ENCODE measurements around the gene DHFR2. TPM values are rescaled to one million over a fixed set of nuclear protein-coding genes. Genes with fewer than 3 reads are reported as not detected.

DHFR2 gene
- total RNA-seq, 3 donors from 2014 or later (not counting 1 experiment from before 2014, with no cell fraction given) = 2.5 to 5.0 (median 3.9) TPM

- Mint-ChIP-seq H3K9me3 (no peaks in the 10 kb centered on the region), H3K27ac (peak overlapping the region; percentile 99), H3K4me1 (peaks cover 51 to 53% of the 10 kb centered on the region in 2 donors), H3K4me3 (peak overlapping the region; percentile 98), H3K27me3 (ENCODE audit: low read depth in 2 of 2) (no peaks in the 10 kb centered on the region), H3K36me3 (peaks cover 9% of the 10 kb centered on the region)
- H3K27ac ChIP-seq (ENCODE audit: low read length) = no peak overlapping the region
- H3K36me3 ChIP-seq (ENCODE audit: control insufficient read depth, insufficient read depth, low read length) = peaks cover 17% of the 10 kb centered on the region
- TF ChIP-seq, protein P1, sequence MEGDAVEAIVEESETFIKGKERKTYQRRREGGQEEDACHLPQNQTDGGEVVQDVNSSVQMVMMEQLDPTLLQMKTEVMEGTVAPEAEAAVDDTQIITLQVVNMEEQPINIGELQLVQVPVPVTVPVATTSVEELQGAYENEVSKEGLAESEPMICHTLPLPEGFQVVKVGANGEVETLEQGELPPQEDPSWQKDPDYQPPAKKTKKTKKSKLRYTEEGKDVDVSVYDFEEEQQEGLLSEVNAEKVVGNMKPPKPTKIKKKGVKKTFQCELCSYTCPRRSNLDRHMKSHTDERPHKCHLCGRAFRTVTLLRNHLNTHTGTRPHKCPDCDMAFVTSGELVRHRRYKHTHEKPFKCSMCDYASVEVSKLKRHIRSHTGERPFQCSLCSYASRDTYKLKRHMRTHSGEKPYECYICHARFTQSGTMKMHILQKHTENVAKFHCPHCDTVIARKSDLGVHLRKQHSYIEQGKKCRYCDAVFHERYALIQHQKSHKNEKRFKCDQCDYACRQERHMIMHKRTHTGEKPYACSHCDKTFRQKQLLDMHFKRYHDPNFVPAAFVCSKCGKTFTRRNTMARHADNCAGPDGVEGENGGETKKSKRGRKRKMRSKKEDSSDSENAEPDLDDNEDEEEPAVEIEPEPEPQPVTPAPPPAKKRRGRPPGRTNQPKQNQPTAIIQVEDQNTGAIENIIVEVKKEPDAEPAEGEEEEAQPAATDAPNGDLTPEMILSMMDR (IDR thresholded peaks at IDR 0.05) = no peak
- ATAC-seq (no peak), DNase-seq (no peak)
- 74% methylated on average over 6 of the region's 6 CpGs for WGBS (ENCODE audit: insufficient coverage)
- no peaks in the 10 kb centered on the region for H3K27me3 ChIP-seq (ENCODE audit: control insufficient read depth, insufficient read depth, low read length)
- no peaks in the 10 kb centered on the region for H3K9me3 ChIP-seq (ENCODE audit: control insufficient read depth, insufficient read depth, low read length)
- no peak overlapping the region for H3K4me3 ChIP-seq (ENCODE audit: low read length)
- H3K4me1 ChIP-seq (ENCODE audit: control insufficient read depth, insufficient read depth, low read length) = peaks cover 7% of the 10 kb centered on the region
- intact Hi-C loops (cut with micrococcal nuclease) = no loop called here
These were observed 1.6 kb upstream of the DHFR2 start for GRCh38 chr3:94064243-94064860.

GRCh38 chr3:94063496-94064119, 892 bp upstream of the DHFR2 start:
- H3K27ac ChIP-seq (ENCODE audit: low read length) = peak overlapping the region; percentile 98
- peak overlapping the region; percentile 98 for H3K4me3 Mint-ChIP-seq
- intact Hi-C loops (cut with micrococcal nuclease) = loop anchor here (1.0 kb wide), 1 partner anchor 83 kb away; the partner anchor contains the start of gene ARL13B
- peak overlapping the region; percentile 99 for H3K27ac Mint-ChIP-seq
- peaks cover 45 to 47% of the 10 kb centered on the region in 2 donors for H3K4me1 Mint-ChIP-seq
- H3K36me3 Mint-ChIP-seq = peaks cover 9% of the 10 kb centered on the region
- H3K9me3 ChIP-seq (ENCODE audit: control insufficient read depth, insufficient read depth, low read length) = no peaks in the 10 kb centered on the region
- no peaks in the 10 kb centered on the region for H3K9me3 Mint-ChIP-seq
- peak overlapping the region; percentile 89 for H3K4me3 ChIP-seq (ENCODE audit: low read length)
- H3K36me3 ChIP-seq (ENCODE audit: control insufficient read depth, insufficient read depth, low read length) = peaks cover 17% of the 10 kb centered on the region
- DNase-seq (no peak), ATAC-seq (no peak)
- no peaks in the 10 kb centered on the region for H3K27me3 Mint-ChIP-seq (ENCODE audit: low read depth in 2 of 2)
- peaks cover 7% of the 10 kb centered on the region for H3K4me1 ChIP-seq (ENCODE audit: control insufficient read depth, insufficient read depth, low read length)
- TF ChIP-seq, protein P1 (IDR thresholded peaks at IDR 0.05) = no peak
- H3K27me3 ChIP-seq (ENCODE audit: control insufficient read depth, insufficient read depth, low read length) = no peaks in the 10 kb centered on the region
- 51% methylated on average over 14 of the region's 17 CpGs for WGBS (ENCODE audit: insufficient coverage)

GRCh38 chr3:94061297-94061696, 1.4 kb downstream of the DHFR2 start:
- TF ChIP-seq, protein P1 (IDR thresholded peaks at IDR 0.05) = no peak
- WGBS (ENCODE audit: insufficient coverage) = 95% methylated on average over 10 of the region's 13 CpGs
- H3K4me3 ChIP-seq (ENCODE audit: low read length) = no peak overlapping the region
- H3K36me3 Mint-ChIP-seq = no peaks in the 10 kb centered on the region
- no peak for ATAC-seq
- intact Hi-C loops (cut with micrococcal nuclease) = no loop called here
- no peak overlapping the region for H3K27ac Mint-ChIP-seq
- peaks cover 5% of the 10 kb centered on the region for H3K36me3 ChIP-seq (ENCODE audit: control insufficient read depth, insufficient read depth, low read length)
- no peaks in the 10 kb centered on the region for H3K9me3 Mint-ChIP-seq
- H3K9me3 ChIP-seq (ENCODE audit: control insufficient read depth, insufficient read depth, low read length) = no peaks in the 10 kb centered on the region
- H3K27me3 ChIP-seq (ENCODE audit: control insufficient read depth, insufficient read depth, low read length) = no peaks in the 10 kb centered on the region
- no peaks in the 10 kb centered on the region for H3K27me3 Mint-ChIP-seq (ENCODE audit: low read depth in 2 of 2)
- no peak for DNase-seq
- no peak overlapping the region for H3K27ac ChIP-seq (ENCODE audit: low read length)
- peaks cover 7% of the 10 kb centered on the region for H3K4me1 ChIP-seq (ENCODE audit: control insufficient read depth, insufficient read depth, low read length)
- no peak overlapping the region for H3K4me3 Mint-ChIP-seq
- H3K4me1 Mint-ChIP-seq = peaks cover 23 to 30% of the 10 kb centered on the region in 2 donors

Measured in natural killer cell (primary cell).